K562 (cell line): ENCODE data around the gene PAQR8. TPM values are rescaled to one million over a fixed set of nuclear protein-coding genes. Genes with fewer than 3 reads are reported as not detected.

Experiments
- ARID3A ChIP-seq: IDR thresholded peaks from 2 replicates; pipeline ENCODE4 v1.6.1; 2012; ENCODE audit warnings: low read depth, low read length, improper control_type of control experiment, borderline replicate concordance
- ASH1L ChIP-seq: fragments of 450-650 bp; IDR thresholded peaks from 2 replicates; pipeline ENCODE4 v1.6.1; 2018; ENCODE audit warnings: borderline replicate concordance, mild to moderate bottlenecking, low read depth; ENCODE audit not compliant: partially characterized antibody
- CBX5 ChIP-seq: IDR thresholded peaks from 2 replicates; pipeline ENCODE4 v1.6.1; 2014; ENCODE audit warnings: low read depth, borderline replicate concordance
- HLTF ChIP-seq: fragments of 450-650 bp; IDR thresholded peaks from 2 replicates; pipeline ENCODE4 v1.6.1; 2016
- HNRNPK ChIP-seq: fragments of 200-400 bp; formaldehyde crosslinking; IDR thresholded peaks from one replicate; pipeline ENCODE4 v1.6.1; 2018; ENCODE audit warnings: mild to moderate bottlenecking, low read depth, low read length; ENCODE audit not compliant: poor library complexity, severe bottlenecking
- IRF9 ChIP-seq: fragments of 450-650 bp; IDR thresholded peaks from 2 replicates; pipeline ENCODE4 v1.6.1; 2016; ENCODE audit warnings: missing biosample characterization, missing genetic modification characterization
- MBD1 ChIP-seq: fragments of 250-450 bp; sonication (Bioruptor Pico); IDR thresholded peaks from 2 replicates; pipeline ENCODE4 v1.8.0; 2022; ENCODE audit warnings: inconsistent platforms
- MNT ChIP-seq, 2 experiments: fragments of 450-650 bp; conservative IDR thresholded peaks; 2 replicates each; pipeline ENCODE4 v1.6.1; 2017; ENCODE audit warnings: mild to moderate bottlenecking in 2 of 2, moderate library complexity in 2 of 2
- MXD1 ChIP-seq: fragments of 250-450 bp; sonication (Bioruptor Pico); IDR thresholded peaks from 2 replicates; pipeline ENCODE4 v1.8.0; 2021; ENCODE audit warnings: borderline replicate concordance, mild to moderate bottlenecking, moderate library complexity; ENCODE audit not compliant: poor library complexity, severe bottlenecking
- PBX2 ChIP-seq, 2 experiments: IDR thresholded peaks in 1 of 2; conservative IDR thresholded peaks in 1 of 2; 2 replicates each; pipeline ENCODE4 v1.6.1; 2016; ENCODE audit warnings: low read depth in 2 of 2, mild to moderate bottlenecking in 1 of 2, missing compliant biosample characterization in 1 of 2, missing genetic modification characterization in 1 of 2, moderate library complexity in 1 of 2
- POLR2H ChIP-seq: IDR thresholded peaks from 2 replicates; pipeline ENCODE4 v1.6.1; 2016; ENCODE audit warnings: missing genetic modification characterization, low read depth, mild to moderate bottlenecking, control low read depth, missing compliant biosample characterization, moderate library complexity
- SLC30A9 ChIP-seq: fragments of 250-450 bp; sonication (Bioruptor Pico); IDR thresholded peaks from 2 replicates; pipeline ENCODE4 v1.8.0; 2022; ENCODE audit warnings: mild to moderate bottlenecking, moderate library complexity
- STAT5A ChIP-seq: IDR thresholded peaks from 2 replicates; pipeline ENCODE4 v1.6.1; 2012; ENCODE audit warnings: low read length, inconsistent platforms, borderline replicate concordance
- TAF15 ChIP-seq: fragments of 200-400 bp; formaldehyde crosslinking; IDR thresholded peaks from 2 replicates; pipeline ENCODE4 v1.6.1; 2017; ENCODE audit warnings: mild to moderate bottlenecking, low read depth, low read length, moderate library complexity
- TARDBP ChIP-seq: fragments of 450-650 bp; IDR thresholded peaks from 2 replicates; pipeline ENCODE4 v1.6.1; 2016
- ZKSCAN3 ChIP-seq: fragments of 250-450 bp; sonication (Bioruptor Pico); IDR thresholded peaks from 2 replicates; pipeline ENCODE4 v1.4.0; 2020
- ZNF778 ChIP-seq: fragments of 450-650 bp; formaldehyde crosslinking; IDR thresholded peaks from 2 replicates; pipeline ENCODE4 v1.4.0; 2020; ENCODE audit warnings: mild to moderate bottlenecking, moderate library complexity
- ZNF785 ChIP-seq: fragments of 250-450 bp; sonication (Bioruptor Pico); IDR thresholded peaks from 2 replicates; pipeline ENCODE4 v1.4.0; 2020; ENCODE audit warnings: mild to moderate bottlenecking
- polyA plus RNA-seq, 8 experiments: library from polyadenylated mRNA; depleted of rRNA in 4 of 8; stranded (reverse) in 5 of 8; unstranded in 3 of 8; fragments of >200 nt; fragmentation: Nextera tagmentation in 2 of 8; fragmentation: Illumina TruSeq in 1 of 8; extraction: Ambion mirVana in 2 of 8; extraction: Trizol in 1 of 8; gene quantifications; 2 replicates each; pipeline versions ENCODE4 v1.2.1 to v1.2.3, GENCODE V29; 2011 to 2014; ENCODE audit warnings: inconsistent platforms in 1 of 8, missing spikeins in 1 of 8
- total RNA-seq, 7 experiments: library from RNA; depleted of rRNA in 6 of 7; stranded (reverse); fragments of >200 nt in 6 of 7; fragmentation: Illumina TruSeq in 2 of 7; extraction: Trizol in 2 of 7; gene quantifications; 2 replicates each; pipeline versions ENCODE4 v1.2.1 to v1.2.3, GENCODE V29; 2011 to 2021; ENCODE audit warnings: low replicate concordance in 1 of 7

Gene PAQR8
- total and polyA plus RNA-seq, 9 of the 15 experiments (the other 6 are each of a cell fraction or from before 2014, with no cell fraction given) = 1.4 to 10.2 (median 3.5) TPM

DNA sequence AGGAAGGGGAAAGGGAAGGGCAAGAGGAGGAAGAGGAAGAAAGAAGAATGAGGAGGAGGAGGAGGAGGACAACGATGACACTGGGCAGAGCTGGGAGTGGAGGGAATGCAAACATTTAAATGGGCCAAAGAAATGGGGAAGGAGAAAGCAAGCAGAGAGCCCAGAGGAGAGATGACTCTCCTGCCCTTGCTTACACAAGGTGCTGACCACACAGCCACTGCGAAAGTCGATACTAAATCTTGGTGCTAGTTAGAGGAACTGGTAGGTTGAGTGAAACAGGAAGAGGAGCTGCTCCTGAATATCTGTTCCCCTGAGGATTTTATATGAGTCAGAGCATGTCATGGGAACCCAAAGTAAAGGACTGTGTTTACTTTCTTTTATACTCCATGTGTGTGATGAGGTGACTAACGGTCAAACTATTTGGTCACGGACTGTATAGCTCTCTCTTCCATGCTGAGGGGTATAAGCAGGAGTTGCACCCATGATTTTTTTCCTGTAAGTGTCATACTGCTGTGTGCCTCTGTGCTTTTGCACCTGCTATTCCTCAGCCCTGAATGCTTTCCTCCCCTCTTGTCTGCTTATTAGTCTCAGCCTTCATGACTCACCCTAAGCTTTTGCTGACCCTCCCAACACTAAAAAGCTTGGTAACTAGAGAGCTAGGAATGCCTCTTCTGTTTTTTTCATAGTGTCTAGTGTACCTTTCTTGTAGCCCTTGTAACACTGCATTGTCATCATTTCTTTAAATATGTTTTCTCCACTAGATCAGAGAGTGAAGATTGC is 9.5 kb upstream of the PAQR8 start (continued):
- TF ChIP-seq PBX2 (CRISPR knock-in tag; IDR thresholded peaks at IDR 0.05; ENCODE audit: low read depth) (no peak), PBX2 (tag; conservative IDR thresholded peaks at IDR 0.05; ENCODE audit: low read depth) (no peak), CBX5 (no peak), MBD1 (CRISPR knock-in tag) (no peak), ZKSCAN3 (CRISPR knock-in tag) (no peak), POLR2H (tag) (no peak), HNRNPK (no peak), ASH1L (no peak), IRF9 (no peak), ZNF778 (CRISPR knock-in tag) (no peak), TAF15 (no peak), HLTF (no peak), MXD1 (CRISPR knock-in tag) (no peak), ARID3A (no peak), SLC30A9 (no peak), MNT (conservative IDR thresholded peaks at IDR 0.05) (peak; percentile 74 to 80), TARDBP (no peak), STAT5A (no peak), ZNF785 (CRISPR knock-in tag) (no peak)
